Left ventricle myocardium superior (tissue), 1 donor: ENCODE results near the gene NCBP3. TPM values are rescaled to one million over a fixed set of nuclear protein-coding genes. Genes with fewer than 3 reads are reported as not detected.
"Not testable (repeated sequence)": the region's sequence is repeated elsewhere in the genome, so short reads cannot be mapped to it uniquely, and the experiment has no call there.

Experiments
- ATAC-seq: fragments of 200-7000 bp; cut with Tn5 transposase; one replicate; pipeline ENCODE4 v1.9.1; 2020; ENCODE audit warnings: mild to moderate bottlenecking, moderate library complexity
- DNase-seq: peaks from one replicate; pipeline ENCODE4 v3.0.0-alpha.2; 2020
- intact Hi-C: fragments of 100-400 bp; cut with micrococcal nuclease; formaldehyde crosslinking; loops from one replicate; pipeline ENCODE4 v1.11.0; 2022
- total RNA-seq: library from RNA; stranded (reverse); fragmentation: NEBNext Ultra II Directional; extraction: Animal tissue kit (Norgen Biotek cat#: 25700); gene quantifications from one replicate; pipeline ENCODE4 v1.2.1, GENCODE V29; 2021
- donor health status: DM: no; HTN: yes; CAD: no; lungs with severe emphysema.

NCBP3 gene
- total RNA-seq, 1 donor from 2014 or later, result 17.8 TPM

GRCh38 chr17:3798273-3799180 is 47.5 kb downstream of the NCBP3 start:
- DNase-seq (no peak), ATAC-seq (peak; percentile 75)
- intact Hi-C loops, result no loop called here

GRCh38 chr17:3796822-3797170 is 49.2 kb downstream of the NCBP3 start:
- intact Hi-C loops, result no loop called here
- no peak for DNase-seq
- no peak for ATAC-seq

- intact Hi-C loops, result no loop called here
- DNase-seq (no peak), ATAC-seq (no peak)
Observed at GRCh38 chr17:3796110-3796821, 49.8 kb downstream of the NCBP3 start.

GRCh38 chr17:3795390-3796102 is 50.5 kb downstream of the NCBP3 start:
- intact Hi-C loops, result no loop called here
- DNase-seq (no peak), ATAC-seq (no peak)

- DNase-seq (no peak), ATAC-seq (no peak)
- intact Hi-C loops, result no loop called here
Observed at GRCh38 chr17:3794557-3795389, 51.3 kb downstream of the NCBP3 start.

GRCh38 chr17:3794152-3794551 is 51.9 kb downstream of the NCBP3 start:
- DNase-seq, intact Hi-C loops, ATAC-seq: not testable (repeated sequence)

- intact Hi-C loops, DNase-seq: not testable (repeated sequence)
- ATAC-seq, result peak; percentile 24
Observed at GRCh38 chr17:3793258-3793657, 52.8 kb downstream of the NCBP3 start.

GRCh38 chr17:3792481-3792880 is 53.6 kb downstream of the NCBP3 start:
- intact Hi-C loops, result no loop called here
- DNase-seq, result no peak
- peak; percentile 42 for ATAC-seq

GRCh38 chr17:3788200-3788599 is 57.8 kb downstream of the NCBP3 start:
- intact Hi-C loops, result no loop called here
- no peak for ATAC-seq
- no peak for DNase-seq

- DNase-seq, ATAC-seq, intact Hi-C loops: not testable (repeated sequence)
Observed at GRCh38 chr17:3785323-3785722, 60.7 kb downstream of the NCBP3 start.

GRCh38 chr17:3782751-3783150 is 63.3 kb downstream of the NCBP3 start:
- intact Hi-C loops, result no loop called here
- no peak for ATAC-seq
- DNase-seq, result no peak

- intact Hi-C loops, result no loop called here
- no peak for ATAC-seq
- DNase-seq, result no peak
Observed at GRCh38 chr17:3780986-3781385, 65.1 kb downstream of the NCBP3 start.

- ATAC-seq (no peak), DNase-seq (no peak)
- intact Hi-C loops, result no loop called here
Observed at GRCh38 chr17:3777366-3778120, 68.5 kb downstream of the NCBP3 start.

GRCh38 chr17:3773966-3774365 is 72.1 kb downstream of the NCBP3 start:
- DNase-seq (no peak), ATAC-seq (no peak)
- intact Hi-C loops, result no loop called here

- DNase-seq (no peak), ATAC-seq (no peak)
- intact Hi-C loops, result no loop called here
Observed at GRCh38 chr17:3773511-3773910, 72.5 kb downstream of the NCBP3 start.

GRCh38 chr17:3772764-3773163 is 73.3 kb downstream of the NCBP3 start:
- no peak for DNase-seq
- intact Hi-C loops, result no loop called here
- ATAC-seq, result no peak

GRCh38 chr17:3771140-3771539 is 74.9 kb downstream of the NCBP3 start:
- ATAC-seq (no peak), DNase-seq (no peak)
- intact Hi-C loops, result no loop called here

GRCh38 chr17:3770466-3770865 is 75.6 kb downstream of the NCBP3 start:
- intact Hi-C loops, result no loop called here
- no peak for DNase-seq
- no peak for ATAC-seq
